Immature natural killer cell (primary cell): Measurements from ENCODE around the gene PACRGL. TPM values are rescaled to one million over a fixed set of nuclear protein-coding genes. Genes with fewer than 3 reads are reported as not detected.
"Not testable (repeated sequence)": the region's sequence is repeated elsewhere in the genome, so short reads cannot be mapped to it uniquely, and the experiment has no call there.

Experiments used
- DNase-seq, 3 donors: peaks; one replicate each; pipeline ENCODE4 v3.0.0; 2022; ENCODE audit warnings: mixed read lengths in 1 of 3
- H3K27ac Mint-ChIP-seq, 6 donors: one replicate each; pipeline ENCODE4 v1.8.0; 2020; ENCODE audit warnings: mixed read lengths in 6 of 6, mild to moderate bottlenecking in 5 of 6, inconsistent platforms in 4 of 6, moderate library complexity in 3 of 6
- H3K27me3 Mint-ChIP-seq, 3 donors: one replicate each; pipeline ENCODE4 v1.8.0; 2020 to 2021; ENCODE audit warnings: low read depth in 3 of 3, mild to moderate bottlenecking in 3 of 3, mixed read lengths in 3 of 3, moderate library complexity in 3 of 3, inconsistent platforms in 1 of 3
- H3K36me3 Mint-ChIP-seq, 3 donors: one replicate each; pipeline ENCODE4 v1.8.0; 2020; ENCODE audit warnings: mixed read lengths in 3 of 3, inconsistent platforms in 2 of 3, mild to moderate bottlenecking in 2 of 3
- H3K4me1 Mint-ChIP-seq, 2 donors: one replicate each; pipeline ENCODE4 v1.8.0; 2020; ENCODE audit warnings: inconsistent platforms in 2 of 2, mild to moderate bottlenecking in 2 of 2, mixed read lengths in 2 of 2, moderate library complexity in 1 of 2
- H3K4me3 Mint-ChIP-seq, 5 donors: one replicate each; pipeline ENCODE4 v1.8.0; 2020; ENCODE audit warnings: mild to moderate bottlenecking in 5 of 5, mixed read lengths in 5 of 5, inconsistent platforms in 3 of 5, moderate library complexity in 3 of 5
- H3K9me3 Mint-ChIP-seq, 6 donors: one replicate each; pipeline ENCODE4 v1.8.0; 2020; ENCODE audit warnings: mild to moderate bottlenecking in 6 of 6, mixed read lengths in 6 of 6, inconsistent platforms in 4 of 6, moderate library complexity in 3 of 6
- polyA plus RNA-seq, 3 donors: library from polyadenylated mRNA; unstranded; fragments of 300-500 nt; fragmentation: Illumina TruSeq; gene quantifications; one replicate each; pipeline ENCODE4 v1.2.3, GENCODE V29; 2021

Gene PACRGL
- polyA plus RNA-seq, 3 donors from 2014 or later = 4.0 to 4.4 (median 4.2) TPM

GRCh38 chr4:20760053-20760452 lies 59.8 kb downstream of the PACRGL start:
- Mint-ChIP-seq H3K4me3 (no peak overlapping the region), H3K36me3 (no peaks in the 10 kb centered on the region), H3K4me1 (no peaks in the 10 kb centered on the region), H3K27me3 (no peaks in the 10 kb centered on the region), H3K27ac (no peak overlapping the region), H3K9me3 (no peaks in the 10 kb centered on the region)
- DNase-seq = no peak

GRCh38 chr4:20761382-20761781 lies 61.1 kb downstream of the PACRGL start:
- Mint-ChIP-seq H3K4me3 (no peak overlapping the region), H3K27ac (no peak overlapping the region), H3K9me3 (no peaks in the 10 kb centered on the region), H3K4me1 (no peaks in the 10 kb centered on the region), H3K36me3 (no peaks in the 10 kb centered on the region), H3K27me3 (no peaks in the 10 kb centered on the region)
- DNase-seq = no peak

- DNase-seq = no peak
- Mint-ChIP-seq H3K4me3 (no peak overlapping the region), H3K9me3 (no peaks in the 10 kb centered on the region), H3K36me3 (no peaks in the 10 kb centered on the region), H3K27ac (no peak overlapping the region), H3K27me3 (no peaks in the 10 kb centered on the region), H3K4me1 (no peaks in the 10 kb centered on the region)
These were observed 61.6 kb downstream of the PACRGL start for GRCh38 chr4:20761826-20762225.

DNA sequence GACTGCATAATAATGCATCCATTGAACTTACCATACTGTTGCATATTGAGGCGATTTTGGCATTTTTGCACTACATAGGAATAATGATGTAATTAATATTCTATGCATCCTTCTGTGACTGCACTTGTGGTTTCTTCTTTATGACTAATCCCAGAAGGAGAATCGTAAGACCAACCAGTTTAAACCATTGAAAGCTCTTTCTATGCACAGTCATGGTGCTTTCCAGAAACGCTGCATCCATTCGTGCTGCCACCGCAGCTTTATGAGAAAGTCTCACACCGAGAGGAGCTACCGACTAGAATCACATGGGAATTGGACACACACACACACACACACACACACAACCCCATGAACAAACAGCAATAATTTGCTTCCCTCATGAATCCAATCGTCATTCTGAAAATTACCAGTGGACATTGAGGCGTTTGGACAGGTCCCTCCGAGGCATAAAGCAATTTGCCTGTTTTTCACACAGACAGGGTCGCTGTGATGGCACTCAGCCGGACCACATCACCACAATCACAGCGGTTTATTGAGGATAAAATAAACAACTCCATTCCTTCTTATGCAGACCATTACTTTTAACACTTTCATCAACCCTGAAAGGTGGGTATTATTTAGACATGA lies 64.2 kb downstream of the PACRGL start:
- Mint-ChIP-seq H3K36me3 (no peaks in the 10 kb centered on the region), H3K4me3 (no peak overlapping the region), H3K27ac (peak overlapping the region in 1 of 6 donors; percentile 58), H3K27me3 (no peaks in the 10 kb centered on the region), H3K4me1 (no peaks in the 10 kb centered on the region), H3K9me3 (no peaks in the 10 kb centered on the region)
- DNase-seq = no peak

DNA sequence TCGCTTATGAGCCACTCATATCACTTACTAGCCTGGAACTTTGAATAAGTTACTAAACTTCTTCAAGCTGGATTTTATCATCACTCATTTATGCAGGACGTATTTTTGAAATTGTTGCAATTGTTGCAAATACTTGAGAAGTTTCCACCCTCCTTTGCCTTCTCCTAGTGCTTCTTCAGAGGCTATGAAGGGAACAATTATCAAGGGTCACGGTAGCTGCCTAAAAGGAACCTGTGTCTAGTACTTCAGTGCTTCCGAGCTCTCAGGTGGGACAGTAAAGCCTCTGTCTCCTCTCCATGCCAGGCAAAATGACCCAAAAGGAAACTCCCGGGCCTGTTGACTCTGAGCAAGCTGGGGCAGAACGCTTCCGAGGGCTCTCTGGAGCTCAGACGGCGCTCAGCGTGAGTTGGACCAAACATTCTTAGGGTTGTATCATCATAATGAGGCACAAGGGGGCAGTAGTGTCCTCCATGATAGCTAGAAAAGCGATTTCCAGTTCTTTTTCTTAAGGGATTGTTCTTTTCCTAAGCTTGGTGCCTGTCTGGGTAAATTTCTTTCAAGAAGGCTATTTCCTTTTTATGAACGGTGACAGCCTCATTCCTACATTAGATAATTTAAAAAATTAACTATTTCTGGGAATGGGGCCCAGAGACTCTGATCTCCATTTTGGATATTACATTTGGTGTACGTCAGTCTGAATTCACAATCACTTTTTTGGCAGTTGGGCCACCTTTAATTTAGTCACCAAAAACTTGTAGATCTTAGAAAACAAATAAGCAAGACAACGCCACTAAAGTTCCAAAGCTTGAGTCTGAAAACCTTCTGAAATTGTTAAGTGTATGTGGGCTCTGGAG lies 73.1 kb downstream of the PACRGL start:
- Mint-ChIP-seq H3K27me3 (peaks cover 0 to 2% (median 2%) of the 10 kb centered on the region in 3 donors), H3K9me3 (peaks cover 0 to 1% (median 0%) of the 10 kb centered on the region in 6 donors), H3K4me1 (peaks cover 13 to 16% of the 10 kb centered on the region in 2 donors), H3K4me3 (peak overlapping the region in 3 of 5 donors; percentile 48 to 67 (median 48)), H3K36me3 (peaks cover 0 to 5% (median 0%) of the 10 kb centered on the region in 3 donors), H3K27ac (peak overlapping the region in 1 of 6 donors; percentile 38)
- DNase-seq = peak; percentile 42 to 56 (median 49)

DNA sequence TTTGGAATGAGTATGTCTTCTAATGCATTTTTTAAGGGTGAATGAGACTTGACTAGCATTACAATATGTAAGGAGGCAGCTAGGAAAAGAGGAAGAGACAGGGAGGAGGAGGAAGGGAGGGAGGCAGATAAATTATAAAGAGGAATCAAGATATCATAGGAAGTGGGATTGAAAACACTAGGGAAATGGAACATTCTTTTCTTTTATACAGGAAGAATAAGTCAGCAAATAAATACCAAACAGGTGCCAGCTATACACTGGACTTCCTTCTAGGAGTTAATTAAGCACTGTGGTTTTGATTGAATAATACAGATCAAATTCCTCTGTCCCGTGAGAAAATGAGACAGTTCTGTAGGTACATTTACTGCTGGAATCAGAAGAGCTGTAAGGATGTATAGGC lies 78.6 kb downstream of the PACRGL start:
- Mint-ChIP-seq H3K27me3 (peaks cover 0 to 3% (median 2%) of the 10 kb centered on the region in 3 donors), H3K27ac (no peak overlapping the region), H3K4me1 (peaks cover 6 to 11% of the 10 kb centered on the region in 2 donors), H3K9me3 (peaks cover 3 to 32% (median 15%) of the 10 kb centered on the region in 6 donors), H3K4me3 (no peak overlapping the region), H3K36me3 (peaks cover 8 to 35% (median 18%) of the 10 kb centered on the region in 3 donors)
- no peak for DNase-seq

- DNase-seq, H3K27me3 Mint-ChIP-seq, H3K27ac Mint-ChIP-seq, H3K4me3 Mint-ChIP-seq: not testable (repeated sequence)
- peaks cover 8 to 31% (median 18%) of the 10 kb centered on the region in 3 donors for H3K36me3 Mint-ChIP-seq
- H3K9me3 Mint-ChIP-seq = peaks cover 4 to 32% (median 16%) of the 10 kb centered on the region in 6 donors
- H3K4me1 Mint-ChIP-seq = peaks cover 2 to 12% of the 10 kb centered on the region in 2 donors
These were observed 82.9 kb downstream of the PACRGL start for GRCh38 chr4:20783134-20783533.

GRCh38 chr4:20787940-20788665 lies 87.8 kb downstream of the PACRGL start:
- no peak for DNase-seq
- Mint-ChIP-seq H3K4me3 (no peak overlapping the region), H3K27ac (no peak overlapping the region), H3K36me3 (peaks cover 0 to 6% (median 3%) of the 10 kb centered on the region in 3 donors), H3K27me3 (peaks cover 0 to 2% (median 0%) of the 10 kb centered on the region in 3 donors), H3K4me1 (peaks cover 2 to 12% of the 10 kb centered on the region in 2 donors), H3K9me3 (peaks cover 1 to 7% (median 3%) of the 10 kb centered on the region in 6 donors)
